Sigmoid colon (tissue), 4 donors: ENCODE data around the gene GMDS.

Experiments
- CTCF ChIP-seq, 4 experiments: fragments of 450-650 bp in 3 of 4; fragments of 200-600 bp in 1 of 4; IDR thresholded peaks; one replicate each; pipeline ENCODE4 v1.5.1; 2016 to 2019; ENCODE audit warnings: antibody characterized with exemption in 4 of 4, mild to moderate bottlenecking in 3 of 4, moderate library complexity in 2 of 4
- POLR2A ChIP-seq, 2 donors: fragments of 450-650 bp; IDR thresholded peaks; one replicate each; pipeline ENCODE4 v1.6.1; 2016; ENCODE audit warnings: antibody characterized with exemption in 2 of 2, mild to moderate bottlenecking in 2 of 2, moderate library complexity in 2 of 2
- POLR2AphosphoS5 ChIP-seq, 4 donors: sonication (generic); formaldehyde crosslinking; IDR thresholded peaks; one replicate each; pipeline ENCODE4 v1.6.1; 2017; ENCODE audit warnings: antibody characterized with exemption in 4 of 4

- no peak for TF ChIP-seq POLR2AphosphoS5 (IDR thresholded peaks at IDR 0.05)
- no peak for TF ChIP-seq CTCF (IDR thresholded peaks at IDR 0.05)
- TF ChIP-seq POLR2A (IDR thresholded peaks at IDR 0.05): no peak
Measured at GRCh38 chr6:2231438-2231837, 14.0 kb downstream of the GMDS start.
